A673 (cell line): ENCODE data around the gene CCRL2. TPM values are rescaled to one million over a fixed set of nuclear protein-coding genes. Genes with fewer than 3 reads are reported as not detected.

Experiments
- BruUV-seq: library from RNA; stranded (reverse); fragments of 400-500 nt; replicated peaks from 2 replicates; lab custom pipeline; 2021; lab: Mats Ljungman, UMichigan
- CTCF ChIA-PET: fragments of 300-600 bp; sonication (Branson Sonifier 250); formaldehyde crosslinking; loops from one replicate; lab custom pipeline; 2022; ENCODE audit warnings: antibody characterized with exemption; lab: Charles Lee
- POLR2A ChIA-PET: fragments of 300-600 bp; sonication (Branson Sonifier 250); formaldehyde crosslinking; loops from one replicate; lab custom pipeline; 2022; ENCODE audit warnings: antibody characterized with exemption; ENCODE audit not compliant: low non-redundant PET; lab: Charles Lee
- DNase-seq: peaks from one replicate; pipeline ENCODE4 v3.0.0-alpha.2; 2015; ENCODE audit warnings: low spot score
- H3K27ac ChIP-seq: fragments of 200-600 bp; sonication (generic); 2 replicates; pipeline ENCODE4 v1.5.1; 2016; ENCODE audit warnings: mixed run types, low read depth, mild to moderate bottlenecking, mixed read lengths, antibody characterized with exemption, low read length; ENCODE audit not compliant: poor library complexity, severe bottlenecking
- H3K27me3 ChIP-seq: fragments of 200-600 bp; sonication (generic); replicated peaks from 2 replicates; pipeline ENCODE4 v1.6.1; 2017; ENCODE audit warnings: mixed run types, low read depth, mild to moderate bottlenecking, mixed read lengths, antibody characterized with exemption, low read length; ENCODE audit not compliant: insufficient read depth, poor library complexity
- H3K36me3 ChIP-seq: fragments of 200-600 bp; sonication (generic); 2 replicates; pipeline ENCODE4 v1.6.1; 2016; ENCODE audit warnings: mixed run types, mild to moderate bottlenecking, mixed read lengths, antibody characterized with exemption, low read length; ENCODE audit not compliant: insufficient read depth, poor library complexity, severe bottlenecking
- H3K4me1 ChIP-seq: fragments of 200-600 bp; sonication (generic); 2 replicates; pipeline ENCODE4 v1.6.1; 2017; ENCODE audit warnings: mixed run types, mild to moderate bottlenecking, mixed read lengths, antibody characterized with exemption, low read length; ENCODE audit not compliant: insufficient read depth, poor library complexity, severe bottlenecking
- H3K4me3 ChIP-seq: fragments of 200-600 bp; sonication (generic); 2 replicates; pipeline ENCODE4 v1.5.1; 2016; ENCODE audit warnings: low read depth, mixed run types, mild to moderate bottlenecking, mixed read lengths, low read length; ENCODE audit not compliant: poor library complexity, severe bottlenecking
- H3K9me3 ChIP-seq: fragments of 200-600 bp; sonication (generic); 2 replicates; pipeline ENCODE4 v1.6.1; 2016; ENCODE audit warnings: mixed run types, low read depth, mild to moderate bottlenecking, mixed read lengths, antibody characterized with exemption, low read length; ENCODE audit not compliant: poor library complexity, severe bottlenecking
- CTCF ChIP-seq: fragments of 300-800, 200-600 bp; sonication (generic); conservative IDR thresholded peaks from 2 replicates; pipeline ENCODE4 v1.5.1; 2017; ENCODE audit warnings: low read depth, mild to moderate bottlenecking, antibody characterized with exemption, low read length, moderate library complexity, mixed read lengths
- EZH2 ChIP-seq: fragments of 200-600 bp; sonication (generic); IDR thresholded peaks from 2 replicates; pipeline ENCODE4 v1.6.1; 2017; ENCODE audit warnings: borderline replicate concordance, low read depth, mild to moderate bottlenecking, mixed read lengths, antibody characterized with exemption, low read length; ENCODE audit not compliant: poor library complexity, severe bottlenecking
- intact Hi-C: fragments of 100-400 bp; cut with micrococcal nuclease; formaldehyde crosslinking; loops from one replicate; pipeline ENCODE4 v1.10.0; 2022; ENCODE audit not compliant: unreplicated experiment
- total RNA-seq: library from RNA; stranded (reverse); gene quantifications from 2 replicates; pipeline ENCODE4 v1.2.3, GENCODE V29; 2021

CCRL2 gene
- total RNA-seq, 1 experiment from 2014 or later = not detected

GRCh38 chr3:46374755-46375154 is 32.3 kb upstream of the CCRL2 start:
- no TSS peak for BruUV-seq
- Histone ChIP-seq H3K4me3 (no peak overlapping the region), H3K36me3 (no peaks in the 10 kb centered on the region), H3K9me3 (no peaks in the 10 kb centered on the region), H3K27ac (no peak overlapping the region), H3K4me1 (no peaks in the 10 kb centered on the region), H3K27me3 (peaks cover 26% of the 10 kb centered on the region)
- no peak for TF ChIP-seq EZH2
- TF ChIP-seq CTCF = no peak
- ChIA-PET CTCF (no interaction called here), POLR2A (no interaction called here)
- DNase-seq = no peak
- intact Hi-C loops = loop anchor here (10.0 kb wide), 1 partner anchor 160 kb away; no protein-coding TSS in a partner anchor

- intact Hi-C loops = loop anchor here (10.0 kb wide), 1 partner anchor 160 kb away; no protein-coding TSS in a partner anchor
- ChIA-PET POLR2A (no interaction called here), CTCF (no interaction called here)
- H3K4me1 ChIP-seq = no peaks in the 10 kb centered on the region
- no peak for DNase-seq
- H3K27ac ChIP-seq = no peak overlapping the region
- BruUV-seq = no TSS peak
- peaks cover 23% of the 10 kb centered on the region for H3K27me3 ChIP-seq
- no peaks in the 10 kb centered on the region for H3K9me3 ChIP-seq
- TF ChIP-seq CTCF (no peak), EZH2 (no peak)
- no peak overlapping the region for H3K4me3 ChIP-seq
- H3K36me3 ChIP-seq = no peaks in the 10 kb centered on the region
Observed at GRCh38 chr3:46375218-46375617, 31.8 kb upstream of the CCRL2 start.

GRCh38 chr3:46375814-46376213 is 31.2 kb upstream of the CCRL2 start:
- Histone ChIP-seq H3K4me1 (no peaks in the 10 kb centered on the region), H3K36me3 (no peaks in the 10 kb centered on the region), H3K4me3 (no peak overlapping the region), H3K9me3 (no peaks in the 10 kb centered on the region), H3K27me3 (peaks cover 20% of the 10 kb centered on the region), H3K27ac (no peak overlapping the region)
- DNase-seq = no peak
- CTCF ChIA-PET = no interaction called here
- POLR2A ChIA-PET = no interaction called here
- intact Hi-C loops = loop anchor here (10.0 kb wide), 1 partner anchor 161 kb away; no protein-coding TSS in a partner anchor
- TF ChIP-seq EZH2 (no peak), CTCF (no peak)
- no TSS peak for BruUV-seq
